ENCODE data around the gene FAHD2A. TPM values are rescaled to one million over a fixed set of nuclear protein-coding genes. Genes with fewer than 3 reads are reported as not detected.

FAHD2A gene
- polyA plus RNA-seq: 25.0 to 28.2 TPM (median 27.2 TPM) in 3 replicates
- polyA plus RNA-seq (2011; ENCODE audit: low read depth): 7.0 TPM
- 17.0 and 24.2 TPM in 2 replicates for polyA plus RNA-seq (2011; cell fraction: cytosol; rRNA removed)
- polyA plus RNA-seq (2011; cell fraction: nucleus; rRNA removed): 33.6 and 43.0 TPM in 2 replicates
- polyA plus RNA-seq (2012; ENCODE audit: low replicate concordance): 14.5 and 21.1 TPM in 2 replicates
- 17.5 to 26.9 TPM (median 21.2 TPM) in 3 replicates for polyA minus RNA-seq
- 27.2 TPM for polyA minus RNA-seq (2011; cell fraction: cytosol; rRNA and poly(A)+ RNA removed)
- 9.4 and 14.2 TPM in 2 replicates for polyA minus RNA-seq (2011; cell fraction: nucleus; rRNA and poly(A)+ RNA removed)

GRCh38 chr2:95402370-95403203, at the start of gene FAHD2A:
Gene FAHD2A, plus strand, starts transcription at chr2:95402708. Its CDS starts 2,851 bp downstream, at chr2:95405559.
- dilution Hi-C loops (cut with MboI; ENCODE audit: extremely low pct_ligation_motif_present, low sequenced_read_pairs): no loop called here
- peak within 1 kb of the TSS; percentile 96 for H2AFZ ChIP-seq (ENCODE audit: control insufficient read depth, low read length)
- H3K9ac ChIP-seq (ENCODE audit: control insufficient read depth, extremely low read depth, insufficient read depth, low read length): peak within 1 kb of the TSS; percentile 94
- H3K4me2 ChIP-seq (ENCODE audit: control insufficient read depth, extremely low read depth, insufficient read depth, low read depth, low read length): peak within 1 kb of the TSS; percentile 94
- H3K4me1 ChIP-seq (ENCODE audit: control insufficient read depth, extremely low read depth, insufficient read depth, low read length): peaks cover 15% of the 10 kb centered on the region
- peaks cover 17% of the 10 kb centered on the region for H3K79me2 ChIP-seq (ENCODE audit: control insufficient read depth, insufficient read depth, low read length)
- TF ChIP-seq EZH2 (IDR thresholded peaks at IDR 0.05; ENCODE audit: low read length) (no peak), CTCF (optimal IDR thresholded peaks at IDR 0.05 in 1 of 3, IDR thresholded peaks at IDR 0.05 in 1 of 3, conservative IDR thresholded peaks at IDR 0.05 in 1 of 3; ENCODE audit: extremely low read depth in 1 of 3, insufficient read depth in 2 of 3, low read length in 3 of 3) (no peak)
- no peak for FAIRE-seq
- no peaks in the 10 kb centered on the region for H4K20me1 ChIP-seq (ENCODE audit: control insufficient read depth, extremely low read depth, insufficient read depth, low read length)
- H3K27ac ChIP-seq (ENCODE audit: control insufficient read depth, insufficient read depth, low read length): peak within 1 kb of the TSS; percentile 83
- no peaks in the 10 kb centered on the region for H3K36me3 ChIP-seq (ENCODE audit: control insufficient read depth in 2 of 2, extremely low read depth in 1 of 2, insufficient read depth in 2 of 2, low read length in 2 of 2)
- H3K4me3 ChIP-seq (ENCODE audit: control insufficient read depth in 2 of 3, extremely low read depth in 1 of 3, insufficient read depth in 2 of 3, low read depth in 1 of 3, low read length in 3 of 3): peak within 1 kb of the TSS; percentile 90 to 99 (median 92)
- no peaks in the 10 kb centered on the region for H3K9me1 ChIP-seq (ENCODE audit: control insufficient read depth, extremely low read depth, insufficient read depth, low read length)
- no peaks in the 10 kb centered on the region for H3K27me3 ChIP-seq (ENCODE audit: control insufficient read depth, extremely low read depth, insufficient read depth, low read length)
- no peaks in the 10 kb centered on the region for H3K9me3 ChIP-seq (ENCODE audit: control insufficient read depth, low read depth, low read length)
- DNase-seq (ENCODE audit: low read depth, low spot score): peak; percentile 42

GRCh38 chr2:95353055-95353575, 49.4 kb upstream of the FAHD2A start:
- FAIRE-seq (no peak), DNase-seq (ENCODE audit: low read depth, low spot score) (no peak)
- H3K9ac ChIP-seq (ENCODE audit: control insufficient read depth, extremely low read depth, insufficient read depth, low read length): no peak overlapping the region
- no peak overlapping the region for H3K4me3 ChIP-seq (ENCODE audit: control insufficient read depth in 2 of 3, extremely low read depth in 1 of 3, insufficient read depth in 2 of 3, low read depth in 1 of 3, low read length in 3 of 3)
- no peaks in the 10 kb centered on the region for H3K36me3 ChIP-seq (ENCODE audit: control insufficient read depth in 2 of 2, extremely low read depth in 1 of 2, insufficient read depth in 2 of 2, low read length in 2 of 2)
- H3K27ac ChIP-seq (ENCODE audit: control insufficient read depth, insufficient read depth, low read length): no peak overlapping the region
- no peaks in the 10 kb centered on the region for H3K79me2 ChIP-seq (ENCODE audit: control insufficient read depth, insufficient read depth, low read length)
- dilution Hi-C loops (cut with MboI; ENCODE audit: extremely low pct_ligation_motif_present, low sequenced_read_pairs): no loop called here
- TF ChIP-seq CTCF (optimal IDR thresholded peaks at IDR 0.05 in 1 of 3, IDR thresholded peaks at IDR 0.05 in 1 of 3, conservative IDR thresholded peaks at IDR 0.05 in 1 of 3; ENCODE audit: extremely low read depth in 1 of 3, insufficient read depth in 2 of 3, low read length in 3 of 3): peak in 1 of 3 experiments; percentile 1
- no peak for TF ChIP-seq EZH2 (IDR thresholded peaks at IDR 0.05; ENCODE audit: low read length)
- no peaks in the 10 kb centered on the region for H3K9me3 ChIP-seq (ENCODE audit: control insufficient read depth, low read depth, low read length)
- no peaks in the 10 kb centered on the region for H4K20me1 ChIP-seq (ENCODE audit: control insufficient read depth, extremely low read depth, insufficient read depth, low read length)
- peaks cover 20% of the 10 kb centered on the region for H3K27me3 ChIP-seq (ENCODE audit: control insufficient read depth, extremely low read depth, insufficient read depth, low read length)
- no peaks in the 10 kb centered on the region for H3K4me1 ChIP-seq (ENCODE audit: control insufficient read depth, extremely low read depth, insufficient read depth, low read length)
- no peak overlapping the region for H2AFZ ChIP-seq (ENCODE audit: control insufficient read depth, low read length)
- no peak overlapping the region for H3K4me2 ChIP-seq (ENCODE audit: control insufficient read depth, extremely low read depth, insufficient read depth, low read depth, low read length)
- no peaks in the 10 kb centered on the region for H3K9me1 ChIP-seq (ENCODE audit: control insufficient read depth, extremely low read depth, insufficient read depth, low read length)

Data from keratinocyte (primary cell).